K562 (cell line): Measurements from ENCODE around the gene ZNF10. TPM values are rescaled to one million over a fixed set of nuclear protein-coding genes. Genes with fewer than 3 reads are reported as not detected.

Source experiments
- BRF1 ChIP-seq: IDR thresholded peaks from 3 replicates; pipeline ENCODE4 v1.6.1; 2011; ENCODE audit warnings: borderline replicate concordance, mild to moderate bottlenecking; ENCODE audit not compliant: insufficient read length; ENCODE audit errors: extremely low read depth
- ETV5 ChIP-seq: sonication (generic); formaldehyde crosslinking; IDR thresholded peaks from 2 replicates; pipeline ENCODE4 v1.4.0; 2020; ENCODE audit warnings: low read depth, mild to moderate bottlenecking, missing genetic modification reagents
- GABPA ChIP-seq: fragments of 200-800 bp; sonication (Bioruptor generic); conservative IDR thresholded peaks from 2 replicates; pipeline ENCODE4 v1.6.1; 2016; ENCODE audit warnings: low read depth, missing genetic modification characterization, missing compliant biosample characterization
- POLR2H ChIP-seq: IDR thresholded peaks from 2 replicates; pipeline ENCODE4 v1.6.1; 2016; ENCODE audit warnings: missing genetic modification characterization, low read depth, mild to moderate bottlenecking, control low read depth, missing compliant biosample characterization, moderate library complexity
- SAP30 ChIP-seq: fragments of 200-600 bp; sonication (generic); IDR thresholded peaks from 2 replicates; pipeline ENCODE4 v1.6.1; 2012; ENCODE audit warnings: borderline replicate concordance, low read depth, mild to moderate bottlenecking, moderate library complexity, low read length, control low read depth, inconsistent platforms; ENCODE audit not compliant: insufficient read depth, poor library complexity, severe bottlenecking
- SRF ChIP-seq, 2 experiments: fragments of 250-450, 450-650 bp in 1 of 2; sonication (Bioruptor Pico) in 1 of 2; sonication (generic) in 1 of 2; formaldehyde crosslinking; IDR thresholded peaks; 2 replicates each; pipeline versions ENCODE4 v1.5.0 to v1.5.1; 2020 to 2022; ENCODE audit warnings: mild to moderate bottlenecking in 1 of 2, missing genetic modification reagents in 1 of 2
- TEAD4 ChIP-seq, 2 experiments: sonication (generic) in 1 of 2; formaldehyde crosslinking in 1 of 2; IDR thresholded peaks; 2 replicates each; pipeline versions ENCODE4 v1.6.1 to v1.8.0; 2012 to 2022; ENCODE audit warnings: borderline replicate concordance in 1 of 2, inconsistent platforms in 1 of 2, low read length in 1 of 2, mild to moderate bottlenecking in 1 of 2, missing genetic modification reagents in 1 of 2
- TOE1 ChIP-seq, 2 experiments: fragments of 450-650 bp in 1 of 2; sonication (generic) in 1 of 2; formaldehyde crosslinking in 1 of 2; IDR thresholded peaks; 2 replicates each; pipeline versions ENCODE4 v1.7.1 to v1.8.0; 2016 to 2022; ENCODE audit warnings: borderline replicate concordance in 2 of 2, mild to moderate bottlenecking in 2 of 2, antibody characterized with exemption in 1 of 2, inconsistent platforms in 1 of 2, low read depth in 1 of 2, missing genetic modification reagents in 1 of 2, moderate library complexity in 1 of 2
- ZNF707 ChIP-seq: fragments of 250-450 bp; sonication (Bioruptor Pico); conservative IDR thresholded peaks from 2 replicates; pipeline ENCODE4 v1.8.0; 2022; ENCODE audit warnings: inconsistent platforms, mild to moderate bottlenecking, moderate library complexity
- polyA plus RNA-seq, 8 experiments: library from polyadenylated mRNA; depleted of rRNA in 4 of 8; stranded (reverse) in 5 of 8; unstranded in 3 of 8; fragments of >200 nt; fragmentation: Nextera tagmentation in 2 of 8; fragmentation: Illumina TruSeq in 1 of 8; extraction: Ambion mirVana in 2 of 8; extraction: Trizol in 1 of 8; gene quantifications; 2 replicates each; pipeline versions ENCODE4 v1.2.1 to v1.2.3, GENCODE V29; 2011 to 2014; ENCODE audit warnings: inconsistent platforms in 1 of 8, missing spikeins in 1 of 8
- total RNA-seq, 7 experiments: library from RNA; depleted of rRNA in 6 of 7; stranded (reverse); fragments of >200 nt in 6 of 7; fragmentation: Illumina TruSeq in 2 of 7; extraction: Trizol in 2 of 7; gene quantifications; 2 replicates each; pipeline versions ENCODE4 v1.2.1 to v1.2.3, GENCODE V29; 2011 to 2021; ENCODE audit warnings: low replicate concordance in 1 of 7
- TF ChIP-seq, protein P1 (sequence below): fragments of 450-650 bp; formaldehyde crosslinking; IDR thresholded peaks from 2 replicates; pipeline ENCODE4 v1.4.0; 2022; ENCODE audit warnings: mild to moderate bottlenecking, moderate library complexity
- TF ChIP-seq, protein P2 (sequence below), 2 experiments: fragments of 450-650 bp; conservative IDR thresholded peaks; 2 replicates each; pipeline ENCODE4 v1.6.1; 2017; ENCODE audit warnings: mild to moderate bottlenecking in 2 of 2, moderate library complexity in 2 of 2
- TF ChIP-seq, protein P3 (sequence below), 2 experiments: fragments of 250-450 bp in 1 of 2; fragments of 450-650 bp in 1 of 2; sonication (Bioruptor Pico) in 1 of 2; IDR thresholded peaks; 2 replicates each; pipeline versions ENCODE4 v1.6.1 to v1.8.0; 2016 to 2021; ENCODE audit warnings: mild to moderate bottlenecking in 2 of 2, moderate library complexity in 2 of 2, missing compliant biosample characterization in 1 of 2, missing genetic modification characterization in 1 of 2
- TF ChIP-seq, protein P4 (sequence below): fragments of 450-650 bp; IDR thresholded peaks from 2 replicates; pipeline ENCODE4 v1.6.1; 2017; ENCODE audit warnings: antibody characterized with exemption, mild to moderate bottlenecking
- TF ChIP-seq, protein P5 (sequence below): fragments of 200-800 bp; sonication (Bioruptor generic); IDR thresholded peaks from 2 replicates; pipeline ENCODE4 v1.6.1; 2017; ENCODE audit warnings: missing genetic modification characterization, missing compliant biosample characterization

The ZNF10 gene
- total and polyA plus RNA-seq, 9 of the 15 experiments (the other 6 are each of a cell fraction or from before 2014, with no cell fraction given), result 3.5 to 5.8 (median 4.9) TPM

DNA sequence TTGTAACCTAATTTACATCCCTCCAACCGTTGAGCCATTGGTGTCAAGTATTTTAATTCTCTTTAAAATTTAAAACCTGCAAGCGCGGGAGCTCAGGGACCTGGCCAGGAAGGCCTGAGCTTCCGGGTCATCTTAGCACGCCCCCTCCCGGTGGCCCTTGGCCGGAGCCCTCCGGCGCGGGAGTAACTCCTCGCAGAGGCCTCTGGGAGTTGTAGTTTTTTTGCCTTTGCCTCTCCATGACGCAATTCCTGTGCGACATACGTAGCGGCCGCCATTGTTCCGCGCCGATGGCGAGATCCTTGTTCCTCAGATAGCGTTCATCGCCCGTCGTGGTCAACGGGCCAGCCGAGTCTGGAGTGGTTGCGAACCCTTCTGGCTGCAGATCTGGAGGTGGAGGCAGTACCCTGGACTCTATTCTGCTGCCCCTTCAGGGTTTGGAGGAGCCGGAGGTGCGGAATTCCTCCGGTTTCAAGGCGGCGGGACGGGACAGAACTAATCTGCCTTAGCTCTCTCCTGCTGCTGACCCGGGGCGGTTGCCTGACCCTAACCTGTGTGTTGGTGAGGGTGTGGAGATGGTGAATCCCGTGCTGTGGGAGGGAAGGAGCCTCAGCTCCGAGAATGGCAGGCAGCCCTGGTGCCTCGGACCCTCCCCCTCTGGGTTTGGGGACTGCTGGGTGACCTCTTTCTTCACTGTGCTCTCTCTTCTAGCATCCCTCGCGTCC is 51.0 kb downstream of the ZNF10 start, which contains the start of gene ZNF268 (continued):
- TF ChIP-seq, protein P1, sequence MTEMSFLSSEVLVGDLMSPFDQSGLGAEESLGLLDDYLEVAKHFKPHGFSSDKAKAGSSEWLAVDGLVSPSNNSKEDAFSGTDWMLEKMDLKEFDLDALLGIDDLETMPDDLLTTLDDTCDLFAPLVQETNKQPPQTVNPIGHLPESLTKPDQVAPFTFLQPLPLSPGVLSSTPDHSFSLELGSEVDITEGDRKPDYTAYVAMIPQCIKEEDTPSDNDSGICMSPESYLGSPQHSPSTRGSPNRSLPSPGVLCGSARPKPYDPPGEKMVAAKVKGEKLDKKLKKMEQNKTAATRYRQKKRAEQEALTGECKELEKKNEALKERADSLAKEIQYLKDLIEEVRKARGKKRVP (CRISPR knock-in tag), result peak; percentile 86
- peak; percentile 39; the same call in 1 of the 2 replicates for TF ChIP-seq POLR2H
- TF ChIP-seq, protein P2, sequence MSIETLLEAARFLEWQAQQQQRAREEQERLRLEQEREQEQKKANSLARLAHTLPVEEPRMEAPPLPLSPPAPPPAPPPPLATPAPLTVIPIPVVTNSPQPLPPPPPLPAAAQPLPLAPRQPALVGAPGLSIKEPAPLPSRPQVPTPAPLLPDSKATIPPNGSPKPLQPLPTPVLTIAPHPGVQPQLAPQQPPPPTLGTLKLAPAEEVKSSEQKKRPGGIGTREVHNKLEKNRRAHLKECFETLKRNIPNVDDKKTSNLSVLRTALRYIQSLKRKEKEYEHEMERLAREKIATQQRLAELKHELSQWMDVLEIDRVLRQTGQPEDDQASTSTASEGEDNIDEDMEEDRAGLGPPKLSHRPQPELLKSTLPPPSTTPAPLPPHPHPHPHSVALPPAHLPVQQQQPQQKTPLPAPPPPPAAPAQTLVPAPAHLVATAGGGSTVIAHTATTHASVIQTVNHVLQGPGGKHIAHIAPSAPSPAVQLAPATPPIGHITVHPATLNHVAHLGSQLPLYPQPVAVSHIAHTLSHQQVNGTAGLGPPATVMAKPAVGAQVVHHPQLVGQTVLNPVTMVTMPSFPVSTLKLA (conservative IDR thresholded peaks at IDR 0.05), result peak; percentile 49 to 76; a peak in 3 of 4 replicates
- TF ChIP-seq SAP30, result peak; percentile 47
- TF ChIP-seq BRF1, result no peak
- TF ChIP-seq TOE1 (IDR thresholded peaks at IDR 0.05; ENCODE audit: borderline replicate concordance), result no peak
- TF ChIP-seq TOE1 (CRISPR knock-in tag; IDR thresholded peaks at IDR 0.05; ENCODE audit: borderline replicate concordance, low read depth), result no peak
- peak; percentile 43; the same call in 1 of the 2 replicates for TF ChIP-seq ETV5
- peak; percentile 95 for TF ChIP-seq GABPA (tag)
- peak in 1 of 2 experiments; percentile 84; a peak in 2 of 4 replicates for TF ChIP-seq SRF (CRISPR knock-in tag; IDR thresholded peaks at IDR 0.05)
- TF ChIP-seq, protein P3, sequence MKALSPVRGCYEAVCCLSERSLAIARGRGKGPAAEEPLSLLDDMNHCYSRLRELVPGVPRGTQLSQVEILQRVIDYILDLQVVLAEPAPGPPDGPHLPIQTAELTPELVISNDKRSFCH (CRISPR knock-in tag; IDR thresholded peaks at IDR 0.05), result no peak
- TF ChIP-seq, protein P3 (tag; IDR thresholded peaks at IDR 0.05), result peak; percentile 70; the same call in 1 of the 2 replicates
- TF ChIP-seq TEAD4 (IDR thresholded peaks at IDR 0.05; ENCODE audit: low read length), result no peak
- no peak for TF ChIP-seq TEAD4 (CRISPR knock-in tag; IDR thresholded peaks at IDR 0.05; ENCODE audit: borderline replicate concordance)
- TF ChIP-seq, protein P4, sequence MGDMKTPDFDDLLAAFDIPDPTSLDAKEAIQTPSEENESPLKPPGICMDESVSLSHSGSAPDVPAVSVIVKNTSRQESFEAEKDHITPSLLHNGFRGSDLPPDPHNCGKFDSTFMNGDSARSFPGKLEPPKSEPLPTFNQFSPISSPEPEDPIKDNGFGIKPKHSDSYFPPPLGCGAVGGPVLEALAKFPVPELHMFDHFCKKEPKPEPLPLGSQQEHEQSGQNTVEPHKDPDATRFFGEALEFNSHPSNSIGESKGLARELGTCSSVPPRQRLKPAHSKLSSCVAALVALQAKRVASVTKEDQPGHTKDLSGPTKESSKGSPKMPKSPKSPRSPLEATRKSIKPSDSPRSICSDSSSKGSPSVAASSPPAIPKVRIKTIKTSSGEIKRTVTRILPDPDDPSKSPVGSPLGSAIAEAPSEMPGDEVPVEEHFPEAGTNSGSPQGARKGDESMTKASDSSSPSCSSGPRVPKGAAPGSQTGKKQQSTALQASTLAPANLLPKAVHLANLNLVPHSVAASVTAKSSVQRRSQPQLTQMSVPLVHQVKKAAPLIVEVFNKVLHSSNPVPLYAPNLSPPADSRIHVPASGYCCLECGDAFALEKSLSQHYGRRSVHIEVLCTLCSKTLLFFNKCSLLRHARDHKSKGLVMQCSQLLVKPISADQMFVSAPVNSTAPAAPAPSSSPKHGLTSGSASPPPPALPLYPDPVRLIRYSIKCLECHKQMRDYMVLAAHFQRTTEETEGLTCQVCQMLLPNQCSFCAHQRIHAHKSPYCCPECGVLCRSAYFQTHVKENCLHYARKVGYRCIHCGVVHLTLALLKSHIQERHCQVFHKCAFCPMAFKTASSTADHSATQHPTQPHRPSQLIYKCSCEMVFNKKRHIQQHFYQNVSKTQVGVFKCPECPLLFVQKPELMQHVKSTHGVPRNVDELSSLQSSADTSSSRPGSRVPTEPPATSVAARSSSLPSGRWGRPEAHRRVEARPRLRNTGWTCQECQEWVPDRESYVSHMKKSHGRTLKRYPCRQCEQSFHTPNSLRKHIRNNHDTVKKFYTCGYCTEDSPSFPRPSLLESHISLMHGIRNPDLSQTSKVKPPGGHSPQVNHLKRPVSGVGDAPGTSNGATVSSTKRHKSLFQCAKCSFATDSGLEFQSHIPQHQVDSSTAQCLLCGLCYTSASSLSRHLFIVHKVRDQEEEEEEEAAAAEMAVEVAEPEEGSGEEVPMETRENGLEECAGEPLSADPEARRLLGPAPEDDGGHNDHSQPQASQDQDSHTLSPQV, result peak; percentile 39; the same call in 1 of the 2 replicates
- TF ChIP-seq, protein P5, sequence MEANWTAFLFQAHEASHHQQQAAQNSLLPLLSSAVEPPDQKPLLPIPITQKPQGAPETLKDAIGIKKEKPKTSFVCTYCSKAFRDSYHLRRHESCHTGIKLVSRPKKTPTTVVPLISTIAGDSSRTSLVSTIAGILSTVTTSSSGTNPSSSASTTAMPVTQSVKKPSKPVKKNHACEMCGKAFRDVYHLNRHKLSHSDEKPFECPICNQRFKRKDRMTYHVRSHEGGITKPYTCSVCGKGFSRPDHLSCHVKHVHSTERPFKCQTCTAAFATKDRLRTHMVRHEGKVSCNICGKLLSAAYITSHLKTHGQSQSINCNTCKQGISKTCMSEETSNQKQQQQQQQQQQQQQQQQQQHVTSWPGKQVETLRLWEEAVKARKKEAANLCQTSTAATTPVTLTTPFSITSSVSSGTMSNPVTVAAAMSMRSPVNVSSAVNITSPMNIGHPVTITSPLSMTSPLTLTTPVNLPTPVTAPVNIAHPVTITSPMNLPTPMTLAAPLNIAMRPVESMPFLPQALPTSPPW (CRISPR knock-in tag), result peak; percentile 59; the same call in 1 of the 2 replicates
- TF ChIP-seq ZNF707 (CRISPR knock-in tag), result no peak
